Uterus (tissue), 2 donors: Measurements from ENCODE around the gene PRR27.

Experiments used
- POLR2A ChIP-seq, 2 donors: fragments of 450-650 bp; IDR thresholded peaks; one replicate each; pipeline ENCODE4 v1.6.1; 2016; ENCODE audit warnings: antibody characterized with exemption in 2 of 2, mild to moderate bottlenecking in 1 of 2, moderate library complexity in 1 of 2
- TF ChIP-seq, protein P1 (sequence below), 4 experiments: fragments of 200-600 bp in 2 of 4; fragments of 450-650 bp in 2 of 4; sonication (generic) in 2 of 4; IDR thresholded peaks; one replicate each; pipeline ENCODE4 v1.5.1; 2016 to 2019; ENCODE audit warnings: antibody characterized with exemption in 4 of 4, mild to moderate bottlenecking in 2 of 4, moderate library complexity in 1 of 4

DNA sequence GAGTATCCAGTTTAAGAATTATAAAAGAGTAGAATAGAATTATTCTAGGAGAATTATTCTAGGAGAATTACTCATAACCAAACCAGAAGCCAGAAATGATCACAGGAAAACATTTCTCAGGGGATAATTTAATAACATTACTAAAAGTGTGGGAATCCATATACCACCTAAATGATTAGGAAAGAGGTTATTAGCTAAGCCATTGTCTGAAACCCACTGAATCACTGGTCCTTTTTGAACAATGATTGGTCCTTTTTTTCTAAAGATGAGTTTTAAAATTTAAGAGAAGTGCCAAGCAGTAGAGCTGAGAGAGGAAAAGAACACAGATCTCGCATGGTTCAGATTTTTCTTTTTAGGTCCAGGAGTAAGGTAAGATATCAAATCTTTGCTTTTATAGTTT is 41.4 kb downstream of the PRR27 start, which contains the start of gene ODAM:
- TF ChIP-seq, protein P1, sequence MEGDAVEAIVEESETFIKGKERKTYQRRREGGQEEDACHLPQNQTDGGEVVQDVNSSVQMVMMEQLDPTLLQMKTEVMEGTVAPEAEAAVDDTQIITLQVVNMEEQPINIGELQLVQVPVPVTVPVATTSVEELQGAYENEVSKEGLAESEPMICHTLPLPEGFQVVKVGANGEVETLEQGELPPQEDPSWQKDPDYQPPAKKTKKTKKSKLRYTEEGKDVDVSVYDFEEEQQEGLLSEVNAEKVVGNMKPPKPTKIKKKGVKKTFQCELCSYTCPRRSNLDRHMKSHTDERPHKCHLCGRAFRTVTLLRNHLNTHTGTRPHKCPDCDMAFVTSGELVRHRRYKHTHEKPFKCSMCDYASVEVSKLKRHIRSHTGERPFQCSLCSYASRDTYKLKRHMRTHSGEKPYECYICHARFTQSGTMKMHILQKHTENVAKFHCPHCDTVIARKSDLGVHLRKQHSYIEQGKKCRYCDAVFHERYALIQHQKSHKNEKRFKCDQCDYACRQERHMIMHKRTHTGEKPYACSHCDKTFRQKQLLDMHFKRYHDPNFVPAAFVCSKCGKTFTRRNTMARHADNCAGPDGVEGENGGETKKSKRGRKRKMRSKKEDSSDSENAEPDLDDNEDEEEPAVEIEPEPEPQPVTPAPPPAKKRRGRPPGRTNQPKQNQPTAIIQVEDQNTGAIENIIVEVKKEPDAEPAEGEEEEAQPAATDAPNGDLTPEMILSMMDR (IDR thresholded peaks at IDR 0.05) = no peak
- TF ChIP-seq POLR2A (IDR thresholded peaks at IDR 0.05) = no peak
